ENCODE results near the gene ROPN1B.
"Not testable (repeated sequence)": the region's sequence is repeated elsewhere in the genome, so short reads cannot be mapped to it uniquely, and the experiment has no call there.

The ROPN1B gene

DNA sequence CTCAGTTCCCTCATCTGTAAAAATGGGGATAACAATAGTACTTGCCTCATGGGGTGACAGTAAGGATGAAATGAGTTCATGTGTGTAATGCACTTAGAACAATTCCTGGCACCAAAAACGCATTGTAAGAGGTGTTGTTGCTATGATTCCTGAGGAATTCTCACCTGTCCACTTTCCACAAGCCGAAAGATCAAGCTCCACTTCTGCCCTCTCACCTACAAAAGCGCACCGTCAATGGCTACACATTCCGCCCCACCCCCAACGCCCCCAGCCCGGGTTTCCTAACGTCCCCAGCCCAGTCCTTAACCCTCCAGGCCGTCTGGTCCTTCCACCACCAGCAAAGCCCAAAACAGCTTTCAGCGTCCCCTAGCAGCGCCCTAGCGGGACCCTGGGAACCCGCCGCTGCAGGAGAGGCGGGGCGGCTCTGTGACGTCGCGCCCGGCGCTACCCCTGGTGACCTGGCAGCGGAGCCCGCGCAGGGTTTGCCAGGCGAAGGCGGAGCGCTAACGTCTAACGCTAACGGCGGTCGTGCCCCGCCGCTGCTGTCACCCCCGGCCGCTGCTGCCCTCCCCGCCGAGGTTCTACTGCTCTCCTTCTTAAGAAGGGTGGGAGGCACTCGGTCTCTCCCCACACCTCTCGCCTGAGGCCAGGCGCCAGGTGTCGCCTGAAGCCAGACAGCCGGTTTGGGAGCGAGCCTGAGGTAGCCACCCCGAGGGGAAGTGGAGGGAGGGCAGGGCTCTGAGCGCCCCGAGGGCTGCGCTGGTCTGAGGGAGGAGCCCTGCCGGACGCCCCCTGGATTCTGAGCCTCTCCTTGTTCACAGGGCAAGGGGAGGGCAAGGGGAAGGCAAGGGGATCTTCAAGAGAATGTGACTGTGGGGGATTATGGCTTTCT lies at the start of gene ROPN1B:
TSS of gene ROPN1B (plus strand) at position 478 of the 892 bp plus-strand sequence. CDS start 2,877 bp downstream, outside the sequence.
- not testable (repeated sequence) for FAIRE-seq

DNA sequence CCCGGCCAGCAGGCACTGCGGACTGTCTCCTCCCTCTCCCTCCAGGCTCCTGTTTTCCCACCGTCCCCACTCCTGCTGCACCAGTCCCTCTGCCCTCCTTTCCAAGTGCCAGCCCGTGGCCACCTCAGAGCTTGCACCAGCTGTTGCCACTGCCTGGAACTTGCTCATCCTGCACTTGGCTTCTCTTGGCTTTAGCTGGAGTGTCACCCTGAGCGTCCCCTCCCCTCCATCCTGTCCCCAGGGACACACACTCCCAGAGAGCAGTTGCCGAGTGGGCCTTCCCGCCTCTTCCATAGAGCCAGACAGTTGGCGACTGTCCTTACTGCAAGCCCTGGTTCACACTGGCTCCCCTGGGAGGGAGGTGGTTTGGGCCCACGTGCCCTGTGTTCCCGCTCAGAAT lies 48.8 kb upstream of the ROPN1B start:
- not testable (repeated sequence) for FAIRE-seq

DNA sequence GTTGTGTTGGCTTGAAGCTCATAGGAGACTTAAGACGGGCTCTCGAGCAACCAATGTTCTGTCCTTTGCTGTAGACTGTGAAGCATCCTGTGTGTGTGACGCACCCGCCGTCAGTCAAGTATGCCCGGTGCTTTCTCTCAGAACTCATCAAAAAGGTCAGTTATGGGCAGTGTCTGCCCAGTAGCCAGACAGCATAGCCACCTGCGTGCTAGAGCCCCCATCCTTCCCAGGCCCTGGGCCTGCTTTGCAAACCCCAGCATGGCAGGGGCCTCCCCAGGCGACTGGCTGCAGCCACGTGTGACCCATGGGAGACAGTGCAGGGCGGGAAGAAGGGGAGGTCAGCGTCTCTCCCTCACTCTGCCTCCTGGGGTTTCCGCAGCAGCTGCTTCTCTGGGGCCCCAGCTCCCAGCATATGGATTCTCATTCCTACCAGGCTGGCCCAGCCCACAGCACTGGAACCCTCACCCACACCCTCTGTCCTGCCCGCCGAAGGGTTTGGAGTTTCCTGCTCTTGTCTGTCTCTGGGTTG lies 48.2 kb upstream of the ROPN1B start:
- FAIRE-seq: not testable (repeated sequence)

DNA sequence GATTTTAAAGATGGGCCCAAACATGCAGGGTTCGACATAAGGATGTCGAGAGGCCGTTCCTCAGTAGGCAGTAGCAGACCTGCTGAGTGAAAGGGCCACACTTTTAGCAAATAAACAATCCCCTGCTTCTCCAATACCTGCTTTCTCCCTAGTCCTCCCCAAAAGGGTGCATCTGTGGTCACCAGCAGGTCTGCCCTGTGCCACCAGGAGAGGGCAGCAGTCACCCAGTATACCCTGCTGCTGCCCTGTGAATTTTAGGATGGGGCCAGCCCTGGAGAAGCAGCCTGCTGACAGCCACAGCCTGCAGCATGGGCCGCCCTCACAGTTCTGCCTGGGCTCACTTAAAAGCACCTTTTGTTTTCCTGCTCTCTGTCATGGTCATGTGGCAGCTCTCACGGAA lies 47.3 kb upstream of the ROPN1B start:
- not testable (repeated sequence) for FAIRE-seq

DNA sequence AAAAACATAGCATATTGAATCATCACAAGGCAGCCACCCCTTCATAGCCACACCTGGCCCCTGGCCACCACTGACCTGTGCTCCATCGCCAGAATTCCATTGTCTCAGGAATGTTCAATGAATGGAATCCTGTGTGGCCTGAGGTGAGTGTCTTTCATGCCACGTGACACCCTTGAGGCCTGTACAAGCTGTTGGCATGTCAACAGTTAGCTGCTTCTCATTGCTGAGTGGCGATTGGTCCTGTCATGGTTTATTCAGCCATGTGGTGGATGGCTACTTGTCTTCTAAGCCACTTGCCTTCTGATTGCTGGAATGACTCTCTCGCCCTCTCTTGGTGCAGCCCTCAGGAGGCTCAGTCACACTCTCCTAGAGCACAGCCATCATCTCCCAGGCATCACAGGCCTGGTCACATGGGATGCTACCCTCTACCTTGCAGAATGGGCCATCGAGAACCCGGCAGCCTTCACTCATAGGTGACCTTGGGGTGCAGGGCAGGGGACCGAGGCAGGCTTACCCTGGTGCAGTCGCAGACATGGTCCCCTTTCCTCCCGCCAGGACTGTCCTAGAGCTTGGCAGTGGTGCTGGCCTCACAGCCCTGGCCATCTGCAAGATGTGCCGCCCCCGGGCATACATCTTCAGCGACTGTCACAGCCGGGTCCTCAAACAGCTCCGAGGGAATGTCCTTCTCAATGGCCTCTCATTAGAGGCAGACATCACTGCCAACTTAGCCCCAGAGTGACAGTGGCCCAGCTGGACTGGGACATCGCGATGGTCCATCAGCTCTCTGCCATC lies 45.5 kb upstream of the ROPN1B start:
- not testable (repeated sequence) for FAIRE-seq

DNA sequence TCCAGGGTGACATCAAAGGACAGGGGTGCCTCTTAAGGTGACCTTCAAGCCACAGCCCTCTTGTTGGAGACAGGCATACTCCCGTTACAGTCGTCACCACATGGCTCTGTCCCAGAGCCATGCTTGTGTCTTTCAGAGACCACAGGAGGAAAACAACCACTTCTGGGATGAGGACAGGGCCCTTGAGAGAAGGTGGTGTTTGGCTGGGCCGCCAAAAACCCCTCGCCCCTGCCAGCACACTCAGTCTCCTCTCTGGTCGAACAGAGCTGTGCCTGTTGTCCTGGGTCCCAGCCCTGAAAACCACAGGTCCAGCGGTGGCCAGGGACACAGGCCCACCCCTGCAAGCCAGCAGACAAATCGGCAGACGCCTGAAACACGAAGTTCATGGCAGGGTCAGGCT lies 44.7 kb upstream of the ROPN1B start:
- FAIRE-seq: not testable (repeated sequence)

DNA sequence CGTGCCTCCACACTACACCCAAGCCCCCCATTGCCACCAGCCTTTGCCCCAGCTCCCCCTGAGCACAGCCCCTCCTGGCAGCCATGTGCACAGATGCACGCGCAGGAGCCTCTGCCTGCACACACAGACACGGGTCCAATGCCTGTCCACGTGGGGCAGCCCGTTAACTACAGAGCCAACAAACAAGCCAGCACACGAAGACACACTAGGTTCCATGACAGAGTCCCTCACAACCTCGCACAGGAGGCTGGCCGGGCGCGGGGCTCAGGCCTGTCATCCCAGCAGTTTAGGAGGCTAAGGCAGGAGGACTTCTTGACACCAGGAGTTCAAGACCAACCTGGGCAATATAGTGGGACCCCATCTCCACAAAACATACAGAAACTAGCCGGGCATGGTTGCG lies 43.3 kb upstream of the ROPN1B start:
- not testable (repeated sequence) for FAIRE-seq

DNA sequence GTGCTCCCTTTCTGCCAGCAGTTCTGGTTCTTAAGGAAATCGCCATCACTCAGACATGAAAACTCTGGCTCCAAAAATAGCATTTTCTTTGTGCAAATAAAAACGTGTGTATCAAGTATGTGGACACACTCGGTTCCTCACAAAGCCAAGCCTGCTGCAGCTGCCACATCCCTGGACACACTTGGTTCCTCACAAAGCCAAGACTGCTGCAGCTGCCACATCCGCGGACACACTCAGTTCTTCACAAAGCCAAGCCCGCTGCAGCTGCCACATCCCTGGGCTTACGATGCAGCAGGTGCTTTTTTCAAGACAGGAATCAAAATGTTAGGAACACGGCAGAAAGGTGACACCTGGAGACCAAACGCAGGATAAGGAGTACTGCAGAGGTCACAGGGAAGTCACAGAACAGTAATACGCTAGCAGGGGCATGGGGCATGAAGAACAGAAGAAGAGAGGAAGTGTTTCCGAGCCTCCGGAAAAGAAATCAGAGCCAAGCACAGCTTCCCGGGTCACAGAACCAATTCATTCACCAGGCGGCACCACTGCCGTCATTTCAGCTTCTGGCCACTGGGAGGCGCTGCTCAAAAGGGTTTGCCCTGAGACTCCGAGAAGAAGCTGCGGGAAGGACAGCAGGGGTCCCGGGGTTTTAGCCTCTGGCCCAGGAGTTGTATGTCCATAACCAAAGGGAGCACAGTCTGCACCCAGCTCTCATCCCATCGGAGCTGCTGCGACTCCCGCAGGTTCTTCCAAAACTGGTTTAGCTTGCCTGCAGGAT lies 40.0 kb upstream of the ROPN1B start:
- FAIRE-seq: not testable (repeated sequence)

DNA sequence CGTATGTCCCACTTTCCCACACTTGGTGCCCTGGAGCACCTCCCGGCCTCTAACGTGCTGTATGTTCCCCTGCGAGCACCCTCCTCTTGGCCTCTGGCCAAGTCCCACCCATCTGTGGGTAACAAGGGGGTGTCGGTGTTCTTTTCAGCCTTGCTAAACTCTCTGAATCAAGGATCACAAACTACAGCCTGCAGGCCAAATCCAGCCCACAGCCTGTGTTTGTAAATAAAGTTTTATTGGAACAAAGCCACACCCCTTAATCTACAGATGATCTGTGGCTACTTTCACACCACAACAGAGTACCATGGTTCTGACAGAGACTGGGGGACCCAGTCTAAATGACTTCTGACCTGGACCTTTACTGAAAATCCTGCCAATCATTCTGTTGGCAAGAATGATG lies 39.2 kb upstream of the ROPN1B start:
- FAIRE-seq: not testable (repeated sequence)

DNA sequence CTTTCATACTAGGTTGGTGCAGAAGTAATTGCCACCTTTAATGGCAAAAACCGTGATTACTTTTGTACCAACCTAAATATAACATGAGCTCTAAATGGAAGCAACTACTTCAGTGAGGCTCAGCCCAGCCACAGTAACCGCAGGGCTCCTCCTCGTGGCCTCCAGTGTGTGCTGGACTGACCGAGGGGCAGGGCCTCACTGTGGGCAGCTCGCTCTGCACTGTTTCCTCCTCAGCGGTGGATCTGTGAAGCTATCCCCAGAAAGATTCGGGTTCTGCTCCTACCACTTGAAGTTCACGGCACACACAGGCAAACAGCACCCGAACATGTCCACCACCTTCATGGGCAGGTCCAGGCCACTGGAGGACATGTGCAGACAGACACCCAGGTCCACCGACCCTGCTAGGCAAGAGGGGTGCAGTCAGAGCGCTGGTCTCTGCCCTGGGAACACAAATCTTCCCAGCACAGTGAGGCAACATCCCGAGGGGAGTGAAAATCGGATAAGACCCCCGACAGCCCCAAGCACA lies 37.6 kb upstream of the ROPN1B start:
- FAIRE-seq: not testable (repeated sequence)

DNA sequence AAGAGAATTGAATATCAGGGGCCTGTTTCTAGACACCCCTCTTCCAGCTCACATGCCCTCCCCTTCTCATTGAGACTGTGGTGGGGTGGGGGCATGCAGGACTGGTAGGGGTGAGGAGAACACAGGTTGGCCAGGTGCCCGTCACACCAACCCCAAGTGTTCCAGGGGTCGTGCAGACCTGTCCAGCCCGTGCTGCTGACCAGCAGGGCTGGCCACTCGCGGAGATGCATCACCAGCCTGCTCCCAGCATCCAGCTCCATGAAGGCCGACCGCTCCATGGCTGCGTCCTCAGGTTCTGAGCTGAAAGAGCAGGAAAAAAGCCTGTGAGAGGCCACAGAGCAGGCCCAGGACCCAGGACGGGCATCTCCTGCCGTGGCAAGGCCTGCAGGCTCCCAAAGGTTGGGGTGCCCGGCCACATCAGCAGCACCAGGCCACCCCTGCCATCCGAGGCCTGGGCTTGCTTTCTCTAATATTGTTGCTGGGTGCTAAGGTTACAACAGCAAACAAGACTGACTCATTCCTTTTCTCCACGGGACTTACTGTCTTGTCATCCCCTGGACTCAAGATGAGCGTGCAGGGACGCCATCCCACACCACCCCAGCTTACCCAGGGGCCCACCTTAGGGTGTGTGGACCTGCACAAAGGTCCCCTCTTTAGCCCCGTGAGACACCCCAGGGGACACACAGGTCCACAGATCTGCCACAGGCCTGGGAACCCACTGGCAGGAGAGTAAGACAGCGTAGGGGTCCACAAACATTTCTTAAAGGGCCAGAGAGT lies 35.4 kb upstream of the ROPN1B start:
- FAIRE-seq: not testable (repeated sequence)

DNA sequence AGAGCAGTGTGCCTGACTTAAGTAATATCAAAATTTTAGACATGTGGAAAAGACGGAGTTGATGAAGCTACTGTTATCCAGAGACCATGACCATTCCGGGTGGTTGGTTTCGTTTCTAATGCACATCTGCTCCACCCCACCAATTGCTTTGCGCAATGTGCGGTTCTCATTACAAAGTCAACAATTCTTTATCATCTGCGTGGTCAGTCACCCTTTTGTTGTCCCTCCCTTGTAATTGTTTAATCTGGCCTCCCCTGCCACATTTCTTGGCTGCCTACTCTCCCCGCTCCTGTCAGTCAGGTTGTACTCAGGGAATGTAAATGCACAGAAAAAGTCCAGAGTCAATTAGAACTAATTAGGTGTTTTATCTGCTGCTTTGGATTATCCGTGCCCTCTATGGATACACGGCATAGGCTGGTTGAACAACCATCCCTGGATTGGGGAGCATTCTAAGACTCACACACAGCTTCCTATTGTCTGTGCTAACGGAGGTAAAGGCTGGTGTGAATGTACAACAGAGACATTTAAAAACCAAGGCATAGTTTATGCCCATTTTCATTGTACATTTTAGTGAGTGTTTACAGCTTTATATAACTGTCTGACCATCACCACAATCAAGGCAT lies 33.6 kb upstream of the ROPN1B start:
- FAIRE-seq: not testable (repeated sequence)

DNA sequence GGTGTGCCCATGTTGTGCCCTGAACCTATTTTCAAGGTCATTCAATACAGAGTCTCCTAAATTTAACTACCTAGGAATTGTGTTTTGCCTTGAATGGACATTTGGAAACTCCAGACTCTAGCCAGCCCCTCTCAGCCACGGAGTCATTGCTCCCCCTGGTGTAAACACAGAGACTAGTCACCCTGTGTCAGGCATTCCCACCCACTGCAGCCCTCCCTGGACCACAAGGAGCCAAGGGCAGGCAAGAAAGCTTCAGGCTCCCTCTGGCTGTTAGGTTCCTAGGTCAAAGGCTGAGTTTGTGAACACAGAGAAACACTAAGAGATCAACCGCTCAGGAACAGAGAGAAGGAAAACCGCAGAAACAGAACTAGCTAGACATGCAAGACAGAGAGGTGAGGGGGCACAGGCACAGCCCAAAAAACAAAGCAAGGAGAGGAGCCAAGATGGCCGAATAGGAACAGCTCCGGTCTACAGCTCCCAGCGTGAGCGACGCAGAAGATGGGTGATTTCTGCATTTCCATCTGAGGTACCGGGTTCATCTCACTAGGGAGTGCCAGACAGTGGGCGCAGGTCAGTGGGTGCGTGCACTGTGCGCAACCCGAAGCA lies 32.7 kb upstream of the ROPN1B start:
- FAIRE-seq: not testable (repeated sequence)

DNA sequence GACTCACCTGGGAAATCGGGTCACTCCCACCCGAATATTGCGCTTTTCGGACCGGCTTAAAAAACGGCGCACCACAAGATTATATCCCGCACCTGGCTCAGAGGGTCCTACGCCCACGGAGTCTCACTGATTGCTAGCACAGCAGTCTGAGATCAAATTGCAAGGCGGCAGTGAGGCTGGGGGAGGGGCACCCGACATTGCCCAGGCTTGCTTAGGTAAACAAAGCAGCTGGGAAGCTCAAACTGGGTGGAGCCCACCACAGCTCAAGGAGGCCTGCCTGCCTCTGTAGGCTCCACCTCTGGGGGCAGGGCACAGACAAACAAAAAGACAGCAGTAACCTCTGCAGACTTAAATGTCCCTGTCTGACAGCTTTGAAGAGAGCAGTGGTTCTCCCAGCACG lies 32.1 kb upstream of the ROPN1B start:
- not testable (repeated sequence) for FAIRE-seq

DNA sequence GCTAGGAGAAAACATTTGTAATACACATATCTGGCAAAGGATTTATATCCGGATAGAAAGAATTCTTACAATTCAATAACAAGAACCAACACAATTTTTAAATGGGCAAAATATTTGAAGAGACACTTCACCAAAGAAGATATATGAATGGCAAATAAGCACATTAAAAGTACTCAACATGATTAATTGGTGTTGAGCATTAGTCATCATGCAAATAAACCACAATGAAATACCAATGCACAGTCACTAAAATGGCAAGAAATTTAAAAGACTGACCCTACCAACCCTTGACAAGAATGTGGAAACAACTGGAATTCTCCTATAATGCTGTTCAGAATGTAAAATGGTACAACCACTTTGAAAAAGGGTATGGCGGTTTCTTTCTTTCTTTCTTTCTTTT lies 21.2 kb upstream of the ROPN1B start:
- FAIRE-seq: not testable (repeated sequence)

DNA sequence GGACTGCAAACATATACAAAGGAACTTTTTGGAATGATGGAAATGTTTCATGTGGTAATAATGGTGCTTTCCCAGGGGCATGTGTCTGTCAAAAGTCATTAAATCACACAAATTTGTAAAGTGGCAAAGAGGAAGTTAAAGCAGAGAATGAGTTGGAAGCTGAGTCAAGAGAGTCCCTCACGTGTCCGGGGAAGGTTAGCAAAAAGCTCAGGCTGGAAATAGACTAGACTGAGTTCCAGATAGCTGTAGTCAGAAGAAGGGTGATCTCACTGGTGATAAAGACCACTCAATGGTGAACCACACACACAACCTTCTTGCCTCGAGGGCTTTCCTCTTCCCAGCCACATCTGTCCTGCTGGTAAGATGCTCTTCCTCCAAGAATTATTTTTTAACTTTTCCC lies 20.1 kb upstream of the ROPN1B start:
- not testable (repeated sequence) for FAIRE-seq

DNA sequence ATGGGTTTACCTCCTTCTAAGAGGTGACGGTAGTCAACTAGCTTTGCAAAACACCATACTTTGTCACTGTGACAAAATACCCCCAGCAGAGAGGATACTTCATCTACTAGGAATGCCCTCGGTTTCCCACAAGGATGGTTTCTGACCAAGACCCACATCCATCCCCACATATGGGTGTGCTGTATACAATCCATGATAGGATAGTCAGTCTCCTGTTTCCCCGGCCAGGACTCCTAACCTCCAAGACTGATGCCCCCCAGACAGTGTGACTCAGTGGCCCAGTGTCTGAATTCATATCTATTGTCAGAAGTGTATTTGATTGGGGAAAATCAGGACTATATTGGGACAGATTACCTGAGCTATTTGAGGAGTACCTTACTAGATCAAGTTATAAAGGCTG lies 17.8 kb upstream of the ROPN1B start:
- not testable (repeated sequence) for FAIRE-seq

DNA sequence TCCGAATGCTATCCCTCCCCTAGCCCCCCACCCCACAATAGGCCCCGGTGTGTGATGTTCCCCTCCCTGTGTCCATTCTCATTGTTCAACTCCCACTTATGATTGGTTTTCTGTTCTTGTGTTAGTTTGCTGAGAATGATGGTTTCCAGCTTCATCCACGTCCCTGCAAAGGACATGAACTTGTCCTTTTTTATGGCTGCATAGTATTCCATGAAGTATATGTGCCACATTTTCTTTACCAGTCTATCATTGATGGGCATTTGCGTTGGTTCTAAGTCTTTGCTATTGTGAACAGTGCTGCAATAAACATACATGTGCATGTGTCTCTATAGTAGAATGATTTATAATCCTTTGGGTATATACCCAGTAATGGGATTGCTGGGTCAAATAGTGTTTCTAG lies 12.0 kb upstream of the ROPN1B start:
- FAIRE-seq: not testable (repeated sequence)

DNA sequence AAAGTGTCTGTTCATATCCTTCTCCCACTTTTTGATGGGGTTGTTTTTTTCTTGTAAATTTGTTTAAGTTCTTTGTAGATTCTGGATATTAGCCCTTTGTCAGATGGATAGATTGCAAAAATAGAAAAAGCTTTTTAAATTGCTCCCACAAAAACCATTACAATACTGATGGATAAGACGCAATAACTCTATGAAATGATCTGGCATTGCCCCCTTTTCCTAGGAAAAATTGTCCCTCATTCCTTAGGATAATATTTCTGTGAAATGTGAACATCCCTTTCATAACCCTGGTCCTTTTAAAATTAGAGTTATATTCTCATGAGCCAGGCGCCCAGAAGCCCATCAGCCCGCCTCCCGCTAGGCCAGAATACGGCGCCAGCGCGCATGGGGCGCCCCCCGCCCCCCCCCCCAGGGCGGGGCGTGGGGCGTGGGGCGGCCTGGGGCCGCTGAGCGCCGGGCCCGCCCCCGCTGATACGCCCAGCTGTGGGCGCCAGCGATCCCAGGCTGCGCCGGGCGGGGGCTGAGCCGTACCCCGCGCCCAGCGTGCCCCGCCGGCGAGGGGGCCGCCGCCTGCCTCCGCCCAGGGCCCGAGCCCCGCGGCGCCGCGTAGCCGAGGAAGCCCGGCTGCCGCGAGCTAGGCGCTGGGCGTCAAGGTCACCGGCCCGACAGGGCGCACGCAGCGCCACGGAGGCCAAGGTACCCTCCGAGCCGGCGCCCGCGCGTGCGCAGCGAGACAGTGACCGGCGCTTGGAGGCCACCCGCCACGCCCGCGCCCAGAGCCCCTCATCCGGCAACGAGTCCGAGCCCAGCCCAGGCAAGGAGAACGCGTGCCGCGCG lies 11.1 kb upstream of the ROPN1B start:
- FAIRE-seq: no peak
